AG09309 (cell line): ENCODE measurements around the gene ACD.

Source experiments
- DNase-seq: peaks from one replicate; pipeline ENCODE4 v3.0.0-alpha.2; 2010; ENCODE audit warnings: low read depth
- H3K4me3 ChIP-seq: 2 replicates; pipeline ENCODE4 v1.5.1; 2011; ENCODE audit warnings: mild to moderate bottlenecking, low read depth, low read length, moderate library complexity; ENCODE audit not compliant: control insufficient read depth
- TF ChIP-seq, protein P1 (sequence below): IDR thresholded peaks from 2 replicates; pipeline ENCODE4 v1.5.1; 2011; ENCODE audit warnings: mild to moderate bottlenecking, low read depth, low read length, inconsistent platforms; ENCODE audit not compliant: insufficient read depth, control insufficient read depth; ENCODE audit errors: missing control alignments

Gene ACD

GRCh38 chr16:67676516-67676915, 16.5 kb upstream of the ACD start:
- no peak for DNase-seq
- H3K4me3 ChIP-seq, result no peak overlapping the region
- TF ChIP-seq, protein P1, sequence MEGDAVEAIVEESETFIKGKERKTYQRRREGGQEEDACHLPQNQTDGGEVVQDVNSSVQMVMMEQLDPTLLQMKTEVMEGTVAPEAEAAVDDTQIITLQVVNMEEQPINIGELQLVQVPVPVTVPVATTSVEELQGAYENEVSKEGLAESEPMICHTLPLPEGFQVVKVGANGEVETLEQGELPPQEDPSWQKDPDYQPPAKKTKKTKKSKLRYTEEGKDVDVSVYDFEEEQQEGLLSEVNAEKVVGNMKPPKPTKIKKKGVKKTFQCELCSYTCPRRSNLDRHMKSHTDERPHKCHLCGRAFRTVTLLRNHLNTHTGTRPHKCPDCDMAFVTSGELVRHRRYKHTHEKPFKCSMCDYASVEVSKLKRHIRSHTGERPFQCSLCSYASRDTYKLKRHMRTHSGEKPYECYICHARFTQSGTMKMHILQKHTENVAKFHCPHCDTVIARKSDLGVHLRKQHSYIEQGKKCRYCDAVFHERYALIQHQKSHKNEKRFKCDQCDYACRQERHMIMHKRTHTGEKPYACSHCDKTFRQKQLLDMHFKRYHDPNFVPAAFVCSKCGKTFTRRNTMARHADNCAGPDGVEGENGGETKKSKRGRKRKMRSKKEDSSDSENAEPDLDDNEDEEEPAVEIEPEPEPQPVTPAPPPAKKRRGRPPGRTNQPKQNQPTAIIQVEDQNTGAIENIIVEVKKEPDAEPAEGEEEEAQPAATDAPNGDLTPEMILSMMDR, result no peak

DNA sequence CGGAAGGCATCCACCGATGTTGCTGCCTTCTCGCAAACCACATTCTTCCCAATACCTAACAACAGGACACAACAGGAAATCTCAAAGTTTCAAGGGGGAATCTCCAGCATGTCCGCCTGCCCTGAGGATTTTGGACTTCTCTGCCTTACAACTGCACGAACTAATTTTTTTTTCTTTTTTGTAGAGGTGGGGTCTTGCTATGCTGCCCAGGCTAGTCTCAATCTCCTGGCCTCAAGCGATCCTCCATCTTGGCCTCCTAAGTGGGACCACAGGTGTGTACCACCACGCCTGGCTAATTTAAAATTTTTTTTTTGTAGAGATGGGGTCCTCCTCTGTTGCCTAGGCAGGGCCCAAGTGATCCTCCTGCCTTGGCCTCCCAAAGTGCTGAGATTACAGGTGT, 15.9 kb upstream of the ACD start:
- TF ChIP-seq, protein P1, result no peak
- no peak overlapping the region for H3K4me3 ChIP-seq
- no peak for DNase-seq

DNA sequence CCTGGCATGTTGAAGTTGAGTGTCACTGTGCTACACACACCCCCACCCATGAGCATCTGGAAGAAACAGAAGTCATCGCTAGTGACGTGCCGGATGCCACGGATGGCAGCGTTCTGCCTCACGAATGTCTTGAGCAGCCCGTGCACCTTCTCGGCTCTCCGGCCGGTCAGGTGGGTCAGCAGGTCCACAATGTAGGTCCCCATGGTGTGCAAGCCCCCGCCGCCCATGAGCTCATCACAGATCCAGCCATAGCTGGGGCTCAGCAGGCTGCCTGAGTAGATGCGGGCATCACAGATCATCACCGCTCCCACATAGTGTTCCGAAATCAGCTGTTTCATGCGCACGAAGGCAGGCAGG, 15.5 kb upstream of the ACD start:
- TF ChIP-seq, protein P1, result no peak
- no peak for DNase-seq
- H3K4me3 ChIP-seq, result no peak overlapping the region

- TF ChIP-seq, protein P1, result no peak
- no peak overlapping the region for H3K4me3 ChIP-seq
- no peak for DNase-seq
Observed at GRCh38 chr16:67674851-67675578, 15.0 kb upstream of the ACD start.

- DNase-seq, result no peak
- H3K4me3 ChIP-seq, result no peak overlapping the region
Observed at GRCh38 chr16:67673712-67674580, 13.9 kb upstream of the ACD start.

More at GRCh38 chr16:67673712-67674580, 13.9 kb upstream of the ACD start:
- TF ChIP-seq, protein P1, result no peak
